Caco-2 (cell line): Measurements from ENCODE around the gene TOMM20L. TPM values are rescaled to one million over a fixed set of nuclear protein-coding genes. Genes with fewer than 3 reads are reported as not detected.

Source experiments
- BruUV-seq: library from RNA; stranded (reverse); fragments of 400-500 nt; replicated peaks from 2 replicates; lab custom pipeline; 2021; lab: Mats Ljungman, UMichigan
- CTCF ChIA-PET: fragments of 300-600 bp; sonication (Branson Sonifier 250); formaldehyde crosslinking; loops from one replicate; lab custom pipeline; 2022; ENCODE audit warnings: antibody characterized with exemption; lab: Charles Lee
- POLR2A ChIA-PET: fragments of 300-600 bp; sonication (Branson Sonifier 250); formaldehyde crosslinking; loops from one replicate; lab custom pipeline; 2022; ENCODE audit warnings: antibody characterized with exemption; lab: Charles Lee
- DNase-seq, 2 experiments: peaks; one replicate each; pipeline versions ENCODE4 v3.0.0 to v3.0.0-alpha.2; 2020 to 2022
- H3K27me3 ChIP-seq: replicated peaks from 2 replicates; pipeline ENCODE4 v1.6.0; 2011; ENCODE audit warnings: low read length; ENCODE audit not compliant: control insufficient read depth, insufficient read depth
- H3K36me3 ChIP-seq: 2 replicates; pipeline ENCODE4 v1.5.1; 2011; ENCODE audit warnings: low read length; ENCODE audit not compliant: control insufficient read depth, insufficient read depth
- H3K4me1 ChIP-seq: fragments of 250-450 bp; sonication (Bioruptor Pico); 2 replicates; pipeline ENCODE4 v1.5.1; 2020; ENCODE audit warnings: mild to moderate bottlenecking
- H3K4me3 ChIP-seq: 2 replicates; pipeline ENCODE4 v1.5.1; 2011; ENCODE audit warnings: low read depth, mild to moderate bottlenecking, control low read depth, low read length
- H3K9me3 ChIP-seq: fragments of 250-450 bp; sonication (Bioruptor Pico); 2 replicates; pipeline ENCODE4 v1.5.1; 2020; ENCODE audit warnings: mild to moderate bottlenecking, moderate library complexity
- H3K27ac Mint-ChIP-seq: one replicate; pipeline ENCODE4 v1.8.0; 2022; ENCODE audit warnings: mixed read lengths; ENCODE audit not compliant: unreplicated experiment
- H3K27me3 Mint-ChIP-seq: one replicate; pipeline ENCODE4 v1.8.0; 2022; ENCODE audit warnings: mixed read lengths; ENCODE audit not compliant: insufficient read depth, unreplicated experiment
- H3K36me3 Mint-ChIP-seq: one replicate; pipeline ENCODE4 v1.8.0; 2022; ENCODE audit warnings: mild to moderate bottlenecking, mixed read lengths; ENCODE audit not compliant: insufficient read depth, unreplicated experiment
- H3K4me1 Mint-ChIP-seq: one replicate; pipeline ENCODE4 v1.8.0; 2022; ENCODE audit warnings: low read depth, mixed read lengths; ENCODE audit not compliant: unreplicated experiment
- H3K4me3 Mint-ChIP-seq: one replicate; pipeline ENCODE4 v1.8.0; 2022; ENCODE audit warnings: mild to moderate bottlenecking, moderate library complexity, mixed read lengths; ENCODE audit not compliant: unreplicated experiment
- H3K9me3 Mint-ChIP-seq: one replicate; pipeline ENCODE4 v1.8.0; 2022; ENCODE audit warnings: mixed read lengths; ENCODE audit not compliant: unreplicated experiment
- intact Hi-C: fragments of 100-400 bp; cut with micrococcal nuclease; formaldehyde crosslinking; loops from one replicate; pipeline ENCODE4 v1.10.0; 2022; ENCODE audit not compliant: unreplicated experiment
- total RNA-seq: library from RNA; stranded (reverse); gene quantifications from 2 replicates; pipeline ENCODE4 v1.2.3, GENCODE V29; 2022
- TF ChIP-seq, protein P1 (sequence below), 2 experiments: fragments of 200-600 bp in 1 of 2; IDR thresholded peaks; 1 replicate in 1 of 2; 2 replicates in 1 of 2; pipeline versions ENCODE4 v1.5.1 to v1.8.0; 2011 to 2022; ENCODE audit warnings: antibody characterized with exemption in 1 of 2, control low read depth in 1 of 2, inconsistent platforms in 1 of 2, low read depth in 1 of 2, low read length in 1 of 2, mild to moderate bottlenecking in 1 of 2, moderate library complexity in 1 of 2; ENCODE audit not compliant: insufficient read depth in 1 of 2, severe bottlenecking in 1 of 2, unreplicated experiment in 1 of 2

The TOMM20L gene
- total RNA-seq, 1 experiment from 2014 or later = 1.2 TPM

DNA sequence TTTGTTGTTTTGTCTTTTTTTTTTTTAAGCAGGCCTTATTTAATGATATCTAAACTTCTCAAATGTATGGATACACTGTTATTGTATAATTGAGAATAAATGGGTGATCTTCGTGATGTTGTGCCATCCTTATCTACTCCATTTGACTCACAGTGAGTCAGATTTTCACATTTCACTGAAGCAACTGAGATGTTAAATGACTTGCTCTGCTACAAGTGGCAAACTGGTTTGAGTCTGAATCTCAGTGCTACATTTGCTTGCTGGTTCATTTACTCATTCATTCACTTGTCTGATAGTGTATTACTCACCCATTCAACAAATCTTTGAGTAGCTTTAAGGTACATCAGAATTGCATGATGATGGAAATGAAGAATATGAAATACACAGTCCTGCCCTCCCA, 34.4 kb downstream of the TOMM20L start:
- no peak overlapping the region for H3K27ac Mint-ChIP-seq
- H3K4me1 ChIP-seq = peaks cover 3% of the 10 kb centered on the region; the same call in 1 of the 2 replicates
- TF ChIP-seq, protein P1, sequence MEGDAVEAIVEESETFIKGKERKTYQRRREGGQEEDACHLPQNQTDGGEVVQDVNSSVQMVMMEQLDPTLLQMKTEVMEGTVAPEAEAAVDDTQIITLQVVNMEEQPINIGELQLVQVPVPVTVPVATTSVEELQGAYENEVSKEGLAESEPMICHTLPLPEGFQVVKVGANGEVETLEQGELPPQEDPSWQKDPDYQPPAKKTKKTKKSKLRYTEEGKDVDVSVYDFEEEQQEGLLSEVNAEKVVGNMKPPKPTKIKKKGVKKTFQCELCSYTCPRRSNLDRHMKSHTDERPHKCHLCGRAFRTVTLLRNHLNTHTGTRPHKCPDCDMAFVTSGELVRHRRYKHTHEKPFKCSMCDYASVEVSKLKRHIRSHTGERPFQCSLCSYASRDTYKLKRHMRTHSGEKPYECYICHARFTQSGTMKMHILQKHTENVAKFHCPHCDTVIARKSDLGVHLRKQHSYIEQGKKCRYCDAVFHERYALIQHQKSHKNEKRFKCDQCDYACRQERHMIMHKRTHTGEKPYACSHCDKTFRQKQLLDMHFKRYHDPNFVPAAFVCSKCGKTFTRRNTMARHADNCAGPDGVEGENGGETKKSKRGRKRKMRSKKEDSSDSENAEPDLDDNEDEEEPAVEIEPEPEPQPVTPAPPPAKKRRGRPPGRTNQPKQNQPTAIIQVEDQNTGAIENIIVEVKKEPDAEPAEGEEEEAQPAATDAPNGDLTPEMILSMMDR (IDR thresholded peaks at IDR 0.05; ENCODE audit: insufficient read depth in 1 of 2, low read depth in 1 of 2, low read length in 1 of 2, severe bottlenecking in 1 of 2, unreplicated experiment in 1 of 2) = no peak
- intact Hi-C loops = no loop called here
- no peak for DNase-seq
- H3K36me3 ChIP-seq = no peaks in the 10 kb centered on the region
- H3K4me1 Mint-ChIP-seq = no peaks in the 10 kb centered on the region
- ChIA-PET CTCF (no interaction called here), POLR2A (interaction anchor here (0.6 kb wide), 1 partner anchor 172 kb away, joined by 8 read pairs; no protein-coding TSS in a partner anchor)
- H3K9me3 Mint-ChIP-seq = no peaks in the 10 kb centered on the region
- no peaks in the 10 kb centered on the region for H3K9me3 ChIP-seq
- H3K27me3 ChIP-seq = no peaks in the 10 kb centered on the region
- H3K4me3 ChIP-seq = no peak overlapping the region
- peaks cover 18% of the 10 kb centered on the region for H3K36me3 Mint-ChIP-seq
- no TSS peak for BruUV-seq
- no peaks in the 10 kb centered on the region for H3K27me3 Mint-ChIP-seq
- no peak overlapping the region for H3K4me3 Mint-ChIP-seq

DNA sequence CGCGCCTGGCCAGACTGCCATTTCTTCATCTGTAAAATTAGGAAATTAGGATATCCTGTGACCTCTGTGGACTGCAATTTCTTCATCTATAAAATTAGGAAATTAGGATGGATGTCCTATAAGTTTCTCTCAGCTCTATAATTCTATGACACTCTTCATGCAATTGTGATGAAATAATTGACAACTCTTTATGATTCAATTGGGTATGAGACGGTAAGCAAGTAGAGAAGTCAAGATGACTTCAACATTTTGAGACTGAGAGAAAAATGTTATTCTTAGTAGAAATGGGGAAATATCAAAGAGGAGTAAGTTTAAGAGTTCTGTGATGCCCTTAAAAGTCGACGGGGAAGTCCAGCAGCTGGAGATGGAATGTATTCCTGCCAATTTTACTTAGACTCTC, 43.7 kb downstream of the TOMM20L start:
- ChIA-PET POLR2A (no interaction called here), CTCF (no interaction called here)
- no peaks in the 10 kb centered on the region for H3K9me3 ChIP-seq
- no peaks in the 10 kb centered on the region for H3K4me1 ChIP-seq
- H3K36me3 ChIP-seq = no peaks in the 10 kb centered on the region
- DNase-seq = no peak
- intact Hi-C loops = no loop called here
- no peaks in the 10 kb centered on the region for H3K36me3 Mint-ChIP-seq
- H3K4me3 ChIP-seq = no peak overlapping the region
- H3K27ac Mint-ChIP-seq = no peak overlapping the region
- H3K4me1 Mint-ChIP-seq = no peaks in the 10 kb centered on the region
- TF ChIP-seq, protein P1 (IDR thresholded peaks at IDR 0.05; ENCODE audit: insufficient read depth in 1 of 2, low read depth in 1 of 2, low read length in 1 of 2, severe bottlenecking in 1 of 2, unreplicated experiment in 1 of 2) = no peak
- no peak overlapping the region for H3K4me3 Mint-ChIP-seq
- no peaks in the 10 kb centered on the region for H3K27me3 Mint-ChIP-seq
- H3K27me3 ChIP-seq = no peaks in the 10 kb centered on the region
- BruUV-seq = no TSS peak
- H3K9me3 Mint-ChIP-seq = no peaks in the 10 kb centered on the region

DNA sequence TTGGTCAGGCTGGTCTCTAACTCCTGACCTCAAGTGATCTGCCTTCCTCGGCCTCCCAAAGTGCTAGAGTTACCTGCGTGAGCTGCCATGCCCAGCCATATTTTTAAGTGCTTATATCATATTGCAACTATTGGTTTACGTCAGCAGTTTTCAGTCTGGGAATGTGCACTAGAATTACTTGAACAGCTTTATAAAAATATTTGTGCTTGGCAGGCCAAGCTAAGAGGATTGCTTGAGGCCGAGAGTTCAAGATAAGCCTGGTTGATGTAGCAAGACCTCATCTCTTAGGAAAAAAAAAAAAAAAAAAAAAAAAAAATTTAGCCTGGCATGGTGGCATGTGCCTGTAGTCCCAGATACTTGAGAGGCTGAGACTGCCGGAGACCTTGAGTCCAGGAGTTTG, 48.9 kb downstream of the TOMM20L start:
- Mint-ChIP-seq H3K36me3 (peaks cover 15% of the 10 kb centered on the region), H3K27me3 (no peaks in the 10 kb centered on the region), H3K4me1 (no peaks in the 10 kb centered on the region), H3K9me3 (no peaks in the 10 kb centered on the region), H3K27ac (no peak overlapping the region), H3K4me3 (no peak overlapping the region)
- Histone ChIP-seq H3K9me3 (no peaks in the 10 kb centered on the region), H3K27me3 (no peaks in the 10 kb centered on the region), H3K4me3 (no peak overlapping the region), H3K4me1 (no peaks in the 10 kb centered on the region), H3K36me3 (no peaks in the 10 kb centered on the region)
- POLR2A ChIA-PET = no interaction called here
- BruUV-seq = no TSS peak
- intact Hi-C loops = no loop called here
- TF ChIP-seq, protein P1 (IDR thresholded peaks at IDR 0.05; ENCODE audit: insufficient read depth in 1 of 2, low read depth in 1 of 2, low read length in 1 of 2, severe bottlenecking in 1 of 2, unreplicated experiment in 1 of 2) = no peak
- CTCF ChIA-PET = no interaction called here
- no peak for DNase-seq
